ENCODE data around the gene ADAMTS13. TPM values are rescaled to one million over a fixed set of nuclear protein-coding genes. Genes with fewer than 3 reads are reported as not detected.

The ADAMTS13 gene
- total and polyA plus RNA-seq, 5 experiments from 2014 or later: 0.10 to 4.0 (median 0.99) TPM

DNA sequence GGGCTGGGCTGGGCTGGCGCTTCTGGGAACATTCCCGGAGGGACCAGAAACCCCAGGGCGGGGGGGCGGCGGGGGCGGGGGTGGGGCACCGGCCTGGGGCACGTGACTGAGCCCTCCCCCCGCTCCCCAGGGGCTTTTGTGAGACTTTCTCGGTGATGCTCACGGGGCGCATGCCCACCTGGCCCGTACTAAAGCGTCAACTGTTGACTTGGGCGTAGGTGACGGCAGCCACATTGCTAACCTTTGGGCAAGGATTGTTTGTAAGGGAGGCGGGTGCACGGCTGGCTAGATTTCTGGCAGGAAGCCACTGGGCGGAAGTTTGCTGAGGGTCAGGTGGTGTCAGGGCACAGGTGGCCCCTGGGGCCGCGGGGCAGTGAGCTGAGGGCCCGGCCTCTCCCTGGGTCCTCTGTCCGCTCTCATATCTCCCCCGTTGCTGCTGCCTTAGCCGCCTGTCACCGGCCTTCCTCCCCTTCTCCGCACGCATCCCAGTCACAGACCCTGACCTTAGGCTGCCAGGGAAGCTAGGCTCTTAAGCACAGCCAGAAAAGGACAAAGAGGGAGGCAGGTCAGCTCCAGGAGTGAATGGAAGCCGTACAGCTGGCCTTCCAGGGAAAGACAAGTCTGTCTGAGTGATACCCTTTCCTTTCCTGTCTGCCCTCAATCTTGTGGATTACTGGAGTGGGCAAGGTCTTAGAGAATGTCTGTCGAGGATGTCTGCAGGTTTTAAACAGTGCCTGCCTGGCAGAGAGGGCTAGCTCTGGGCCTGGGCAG lies 38.4 kb downstream of the ADAMTS13 start:
- ATAC-seq: peak; percentile 24 to 47
- H3K27me3 Mint-ChIP-seq: no peaks in the 10 kb centered on the region
- DNase-seq: peak in 9 of 10 donors; percentile 43 to 89 (median 64)
- peaks cover 4 to 15% (median 13%) of the 10 kb centered on the region in 4 donors for H3K4me1 Mint-ChIP-seq
- POLR2A ChIA-PET: interaction anchor here (1.3 to 2.0 kb wide), 3 partner anchors 18 to 104 kb away, joined by 6 to 10 read pairs (median 9); partner anchors contain the start of genes SLC2A6, SURF1 and SURF2
- H3K36me3 Mint-ChIP-seq: no peaks in the 10 kb centered on the region
- H3K4me3 Mint-ChIP-seq: peak overlapping the region; percentile 58 to 94 (median 74)
- H3K9me3 Mint-ChIP-seq: no peaks in the 10 kb centered on the region
- H3K27ac Mint-ChIP-seq: peak overlapping the region; percentile 84 to 96 (median 94)

DNA sequence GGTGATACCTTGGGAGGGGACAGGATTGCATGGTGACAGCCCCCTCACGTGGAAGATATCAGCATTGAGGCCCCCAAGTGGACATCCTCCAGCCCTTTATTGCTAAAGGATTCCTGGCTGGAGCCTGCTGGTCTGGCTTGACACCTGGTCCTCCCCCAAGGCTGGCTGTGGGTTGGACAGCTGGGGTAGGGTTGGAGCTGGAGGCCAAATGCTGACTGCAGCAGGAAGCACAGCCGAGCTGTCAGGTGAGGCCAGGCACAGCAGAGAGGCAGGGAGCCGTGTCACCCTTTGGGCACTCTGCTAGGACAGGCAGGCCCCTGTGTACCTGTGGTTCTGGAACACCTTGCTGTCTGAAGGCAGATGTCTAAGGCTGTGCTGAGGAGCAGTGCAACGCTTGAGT lies 39.8 kb downstream of the ADAMTS13 start:
- H3K36me3 Mint-ChIP-seq: no peaks in the 10 kb centered on the region
- H3K4me3 Mint-ChIP-seq: no peak overlapping the region
- no peaks in the 10 kb centered on the region for H3K9me3 Mint-ChIP-seq
- H3K27ac Mint-ChIP-seq: peak overlapping the region in 7 of 10 donors; percentile 87 to 96 (median 93)
- H3K4me1 Mint-ChIP-seq: peaks cover 4 to 15% (median 13%) of the 10 kb centered on the region in 4 donors
- ATAC-seq (no peak), DNase-seq (no peak)
- no peaks in the 10 kb centered on the region for H3K27me3 Mint-ChIP-seq
- POLR2A ChIA-PET: interaction anchor here (1.3 kb wide), 1 partner anchor 17 kb away, joined by 4 read pairs; the partner anchor contains the start of gene SLC2A6

DNA sequence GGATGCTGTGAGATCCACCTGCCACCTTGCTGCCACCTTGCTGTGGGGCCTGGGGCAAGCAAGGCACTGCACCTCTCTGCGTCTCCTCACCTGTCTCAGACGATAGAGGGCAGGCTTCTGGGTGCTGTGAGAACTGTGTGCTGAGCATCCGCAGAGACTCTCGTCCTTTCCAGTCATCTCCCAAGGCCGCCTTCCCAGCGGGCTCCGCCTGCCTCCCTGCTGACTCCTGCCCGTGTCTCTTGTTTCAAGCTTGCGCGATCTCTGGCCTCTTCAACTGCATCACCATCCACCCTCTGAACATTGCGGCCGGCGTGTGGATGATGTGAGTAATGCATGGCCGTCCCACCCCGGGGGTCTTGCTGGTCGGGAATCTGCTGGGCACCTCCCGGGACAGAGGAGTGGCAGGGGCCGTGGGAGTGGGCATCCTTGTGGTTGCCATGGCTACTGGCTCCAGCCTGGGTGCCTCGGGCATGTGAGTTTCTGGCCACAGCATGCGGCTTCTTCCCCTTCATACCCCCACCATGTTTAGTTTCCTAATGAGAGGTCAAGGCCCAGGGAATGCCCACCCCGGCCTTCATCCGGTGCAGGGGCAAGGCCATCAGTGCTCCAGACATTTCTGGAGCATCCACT lies 41.2 kb downstream of the ADAMTS13 start:
- DNase-seq (no peak), ATAC-seq (no peak)
- peaks cover 4 to 15% (median 13%) of the 10 kb centered on the region in 4 donors for H3K4me1 Mint-ChIP-seq
- no peaks in the 10 kb centered on the region for H3K27me3 Mint-ChIP-seq
- H3K4me3 Mint-ChIP-seq: no peak overlapping the region
- no peaks in the 10 kb centered on the region for H3K9me3 Mint-ChIP-seq
- POLR2A ChIA-PET: interaction anchor here (1.3 kb wide), 1 partner anchor 16 kb away, joined by 4 read pairs; the partner anchor contains the start of gene SLC2A6
- H3K36me3 Mint-ChIP-seq: no peaks in the 10 kb centered on the region
- peak overlapping the region in 1 of 10 donors; percentile 39 for H3K27ac Mint-ChIP-seq

DNA sequence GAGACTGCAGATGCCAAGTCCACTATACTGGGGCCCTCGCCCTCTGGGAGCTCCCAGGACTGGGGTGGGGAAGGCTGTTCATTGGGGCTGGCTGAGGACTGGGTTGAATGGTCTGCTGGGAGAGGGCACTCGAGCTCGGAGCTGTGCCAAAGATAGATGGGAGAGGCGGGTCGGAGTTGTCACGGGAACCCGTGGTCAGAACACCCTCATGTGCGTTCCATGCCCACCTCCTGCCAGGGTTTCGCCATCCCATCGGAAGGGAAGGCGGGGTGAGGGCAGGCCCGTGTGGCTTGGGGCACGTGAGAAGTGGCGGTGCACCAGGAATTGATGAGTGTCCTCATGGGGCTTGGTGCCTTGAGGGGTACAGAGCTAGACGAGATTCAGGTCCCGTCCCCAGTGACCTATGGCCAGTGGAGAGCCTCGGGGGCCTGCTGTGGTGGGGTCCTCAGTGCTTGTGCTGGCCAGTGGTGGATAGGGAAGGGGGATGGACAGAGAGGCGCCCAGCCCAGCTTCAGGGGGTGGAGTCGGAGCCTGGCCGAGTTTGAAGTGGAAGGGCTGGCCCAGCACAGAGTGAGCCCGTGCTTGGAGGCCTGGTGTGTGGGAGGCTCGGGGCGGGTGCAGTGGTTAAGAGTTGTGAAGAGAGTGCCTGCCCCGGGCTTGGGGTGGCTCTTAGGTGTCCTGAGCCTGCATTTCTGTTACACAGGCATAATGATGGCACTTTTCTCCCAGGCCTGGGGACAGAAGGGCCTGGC lies 41.9 kb downstream of the ADAMTS13 start:
- peaks cover 4 to 12% (median 9%) of the 10 kb centered on the region in 4 donors for H3K4me1 Mint-ChIP-seq
- ATAC-seq: no peak
- POLR2A ChIA-PET: no interaction called here
- peak overlapping the region in 3 of 10 donors; percentile 38 to 62 (median 39) for H3K27ac Mint-ChIP-seq
- no peak for DNase-seq
- no peaks in the 10 kb centered on the region for H3K27me3 Mint-ChIP-seq
- no peaks in the 10 kb centered on the region for H3K36me3 Mint-ChIP-seq
- H3K4me3 Mint-ChIP-seq: no peak overlapping the region
- no peaks in the 10 kb centered on the region for H3K9me3 Mint-ChIP-seq

DNA sequence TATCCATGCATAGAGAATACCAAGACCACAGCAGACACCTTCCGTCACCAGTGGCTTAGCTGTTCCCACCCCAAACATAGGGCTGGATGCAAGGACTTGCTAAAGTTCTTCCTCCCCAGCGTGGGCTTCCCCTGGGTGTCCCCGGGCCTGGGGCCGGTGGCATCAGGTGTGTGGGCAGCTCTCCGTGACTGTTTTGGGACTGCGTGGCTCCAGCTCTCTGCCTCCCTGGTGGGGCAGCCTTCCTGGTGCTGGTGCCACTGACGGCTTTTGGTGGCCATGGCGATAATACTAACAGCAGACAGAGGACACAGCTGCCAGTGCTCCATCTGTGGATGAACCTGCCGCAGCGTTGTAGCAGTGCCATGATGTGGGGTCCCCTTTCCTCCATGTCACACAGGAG lies 42.5 kb downstream of the ADAMTS13 start:
- H3K27me3 Mint-ChIP-seq: no peaks in the 10 kb centered on the region
- POLR2A ChIA-PET: no interaction called here
- H3K36me3 Mint-ChIP-seq: no peaks in the 10 kb centered on the region
- H3K4me3 Mint-ChIP-seq: no peak overlapping the region
- peaks cover 4 to 11% (median 6%) of the 10 kb centered on the region in 4 donors for H3K4me1 Mint-ChIP-seq
- DNase-seq (no peak), ATAC-seq (no peak)
- no peaks in the 10 kb centered on the region for H3K9me3 Mint-ChIP-seq
- H3K27ac Mint-ChIP-seq: no peak overlapping the region

DNA sequence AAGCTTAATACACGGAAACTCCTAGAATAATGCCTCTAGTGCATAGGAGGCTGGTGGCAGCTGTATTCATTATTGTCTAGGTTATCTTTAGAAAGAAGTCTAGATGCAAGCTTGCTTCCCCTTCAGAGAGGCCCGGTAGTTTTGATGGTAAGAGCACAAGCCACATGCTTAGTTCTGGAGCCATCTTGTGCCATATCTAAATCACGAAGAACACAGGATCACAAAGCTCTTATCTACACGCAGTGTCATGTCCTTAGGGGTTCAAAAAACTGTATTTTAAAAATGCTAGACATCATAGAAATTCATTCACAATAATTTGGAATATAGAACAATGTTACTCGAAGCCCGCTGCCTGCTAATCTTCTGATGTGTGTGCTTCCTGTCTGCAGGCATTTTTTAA lies 43.8 kb downstream of the ADAMTS13 start:
- no peaks in the 10 kb centered on the region for H3K36me3 Mint-ChIP-seq
- H3K4me3 Mint-ChIP-seq: no peak overlapping the region
- H3K4me1 Mint-ChIP-seq: peaks cover 0 to under 1% (median 0%) of the 10 kb centered on the region in 4 donors
- H3K27ac Mint-ChIP-seq: no peak overlapping the region
- POLR2A ChIA-PET: no interaction called here
- ATAC-seq (no peak), DNase-seq (no peak)
- H3K9me3 Mint-ChIP-seq: peaks cover 0 to 1% (median 0%) of the 10 kb centered on the region in 9 donors
- H3K27me3 Mint-ChIP-seq: no peaks in the 10 kb centered on the region

DNA sequence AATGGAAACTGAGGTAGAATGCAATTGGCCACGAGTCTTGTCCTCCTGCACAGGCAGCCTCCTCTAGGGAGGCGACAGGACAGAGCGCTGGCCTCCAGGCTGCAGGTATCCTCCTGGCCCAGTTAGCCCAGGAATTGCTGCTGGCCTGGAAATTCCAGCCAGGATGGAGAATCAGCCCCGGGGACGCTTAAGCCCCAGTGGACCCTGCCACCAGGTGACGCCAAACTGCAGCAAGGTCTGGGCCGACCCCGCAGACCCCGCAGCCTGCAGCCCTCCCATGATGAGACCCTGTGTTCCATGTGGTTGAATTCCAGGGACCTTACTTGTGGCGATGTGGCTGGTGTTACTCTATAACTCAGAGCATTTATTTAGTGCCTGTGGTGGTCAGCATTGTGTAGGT lies 44.9 kb downstream of the ADAMTS13 start:
- Mint-ChIP-seq H3K27ac (no peak overlapping the region), H3K36me3 (no peaks in the 10 kb centered on the region), H3K27me3 (no peaks in the 10 kb centered on the region), H3K4me3 (no peak overlapping the region), H3K9me3 (peaks cover 0 to 1% (median 0%) of the 10 kb centered on the region in 9 donors), H3K4me1 (no peaks in the 10 kb centered on the region)
- ATAC-seq: no peak
- DNase-seq: no peak
- POLR2A ChIA-PET: interaction anchor here (0.9 kb wide), 1 partner anchor 9 kb away, joined by 4 read pairs; no protein-coding TSS in a partner anchor

DNA sequence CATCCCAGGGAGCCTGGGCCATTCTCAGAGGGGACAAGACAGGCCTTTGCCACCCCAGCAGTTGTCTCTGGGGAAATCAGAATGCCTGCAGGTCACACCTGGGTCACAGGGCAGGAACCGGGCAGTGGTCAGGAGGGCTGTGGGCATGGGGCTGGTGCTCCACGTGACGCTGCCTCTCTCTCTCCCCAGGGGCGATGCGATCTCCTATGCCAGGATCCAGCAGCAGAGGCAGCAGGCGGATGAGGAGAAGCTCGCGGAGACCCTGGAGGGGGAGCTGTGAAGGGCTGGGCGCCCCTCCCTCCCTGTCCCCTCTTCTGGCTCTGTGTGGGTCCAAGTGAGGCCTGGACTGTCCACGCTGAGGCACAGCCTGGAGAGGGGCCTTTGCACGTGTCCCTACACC lies 46.2 kb downstream of the ADAMTS13 start:
- Mint-ChIP-seq H3K4me3 (no peak overlapping the region), H3K27ac (no peak overlapping the region), H3K9me3 (peaks cover 0 to 1% (median 0%) of the 10 kb centered on the region in 9 donors), H3K4me1 (no peaks in the 10 kb centered on the region), H3K36me3 (no peaks in the 10 kb centered on the region), H3K27me3 (no peaks in the 10 kb centered on the region)
- POLR2A ChIA-PET: interaction anchor here (1.1 to 1.2 kb wide), 2 partner anchors 9 to 55 kb away, joined by 4 read pairs; no protein-coding TSS in a partner anchor
- DNase-seq (peak in 1 of 10 donors; percentile 57), ATAC-seq (no peak)

DNA sequence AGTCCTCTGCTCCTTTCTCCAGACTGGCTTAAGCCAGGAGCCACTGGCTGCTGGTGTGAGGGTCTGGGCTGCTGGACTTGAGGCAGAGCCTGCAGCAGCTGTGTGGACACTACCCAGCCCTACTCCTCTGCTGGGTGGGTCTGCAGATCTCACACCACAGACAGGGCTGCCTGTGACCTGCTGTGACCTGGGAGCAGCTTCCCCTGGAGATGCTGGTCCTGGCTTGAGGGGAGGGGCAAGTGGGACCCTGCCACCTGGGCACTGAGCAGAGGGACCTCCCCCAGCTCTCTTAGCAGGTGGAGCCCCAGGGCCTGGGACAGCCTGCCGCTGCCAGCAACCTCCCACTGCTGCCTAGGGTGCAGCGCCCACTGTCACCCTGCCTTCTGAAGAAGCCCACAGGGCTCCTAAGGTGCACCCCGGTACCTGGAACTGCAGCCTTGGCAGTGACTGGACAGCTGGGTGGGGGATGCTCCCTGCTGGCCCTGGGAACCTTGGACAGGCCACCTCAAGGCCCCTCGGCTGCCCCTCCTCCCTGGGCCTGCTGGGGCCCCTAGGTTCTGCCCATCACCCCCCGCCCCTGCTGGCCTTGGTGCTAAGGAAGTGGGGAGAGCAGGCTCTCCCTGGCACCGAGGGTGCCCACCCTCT lies 46.7 kb downstream of the ADAMTS13 start:
- H3K9me3 Mint-ChIP-seq: peaks cover 0 to 1% (median 0%) of the 10 kb centered on the region in 9 donors
- POLR2A ChIA-PET: interaction anchor here (1.1 to 1.2 kb wide), 2 partner anchors 10 to 55 kb away, joined by 4 read pairs; no protein-coding TSS in a partner anchor
- H3K4me3 Mint-ChIP-seq: no peak overlapping the region
- H3K36me3 Mint-ChIP-seq: no peaks in the 10 kb centered on the region
- ATAC-seq (no peak), DNase-seq (no peak)
- H3K27ac Mint-ChIP-seq: no peak overlapping the region
- peaks cover 0 to under 1% (median 0%) of the 10 kb centered on the region in 4 donors for H3K4me1 Mint-ChIP-seq
- no peaks in the 10 kb centered on the region for H3K27me3 Mint-ChIP-seq

DNA sequence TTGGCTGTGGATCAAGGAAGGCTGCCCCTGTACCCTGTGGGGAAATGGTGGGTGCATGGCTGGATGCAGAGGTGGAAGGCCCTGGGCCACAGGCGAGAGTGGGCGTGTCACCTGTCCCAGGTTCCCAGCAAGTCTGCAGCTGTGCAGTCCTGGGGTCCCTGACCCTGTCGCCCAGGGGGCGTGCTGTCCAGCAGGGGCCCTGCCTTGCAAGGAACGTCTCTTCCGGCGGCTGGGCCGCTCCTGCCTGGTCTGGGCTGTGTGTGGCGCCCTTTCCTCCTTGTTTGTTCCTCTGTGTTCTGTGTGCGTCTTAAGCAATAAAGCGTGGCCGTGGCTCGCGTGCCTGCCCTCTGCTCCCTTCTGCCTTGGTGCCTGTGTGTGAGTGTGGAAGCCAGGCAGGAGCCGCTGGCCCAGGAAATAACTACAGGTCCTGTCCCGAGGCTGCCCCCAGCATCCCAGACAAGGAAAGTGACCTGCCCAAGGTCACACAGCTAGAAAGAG lies 48.3 kb downstream of the ADAMTS13 start:
- peaks cover 0 to 1% (median 0%) of the 10 kb centered on the region in 9 donors for H3K9me3 Mint-ChIP-seq
- POLR2A ChIA-PET: no interaction called here
- H3K4me1 Mint-ChIP-seq: peaks cover 0 to 5% (median 2%) of the 10 kb centered on the region in 4 donors
- no peaks in the 10 kb centered on the region for H3K36me3 Mint-ChIP-seq
- H3K27ac Mint-ChIP-seq: peak overlapping the region in 3 of 10 donors; percentile 3 to 67 (median 41)
- peak in 1 of 10 donors; percentile 58 for DNase-seq
- peak overlapping the region in 1 of 10 donors; percentile 41 for H3K4me3 Mint-ChIP-seq
- ATAC-seq: no peak
- no peaks in the 10 kb centered on the region for H3K27me3 Mint-ChIP-seq

DNA sequence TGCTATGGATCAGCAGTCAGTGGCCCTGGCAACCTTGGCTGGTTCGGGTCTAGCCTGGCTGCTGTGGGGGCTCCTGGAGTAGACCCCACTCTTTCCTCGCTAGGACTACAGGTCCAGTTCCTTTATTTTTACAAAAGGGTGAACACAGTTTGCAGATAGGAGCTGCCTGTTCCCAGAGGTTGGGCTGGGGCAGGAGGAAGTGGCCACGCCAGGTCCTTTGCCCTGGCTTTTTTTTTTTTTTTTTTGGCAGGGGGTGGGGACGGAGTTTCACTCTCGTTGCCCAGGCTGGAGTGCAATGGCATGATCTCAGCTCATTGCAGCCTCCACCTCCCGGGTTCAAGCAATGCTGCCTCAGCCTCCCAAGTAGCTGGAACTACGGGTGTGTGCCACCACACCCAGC lies 48.8 kb downstream of the ADAMTS13 start:
- POLR2A ChIA-PET: no interaction called here
- Mint-ChIP-seq H3K9me3 (peaks cover 0 to 1% (median 0%) of the 10 kb centered on the region in 9 donors), H3K4me1 (peaks cover 0 to 8% (median 3%) of the 10 kb centered on the region in 4 donors), H3K4me3 (no peak overlapping the region), H3K36me3 (no peaks in the 10 kb centered on the region), H3K27ac (no peak overlapping the region), H3K27me3 (no peaks in the 10 kb centered on the region)
- no peak for ATAC-seq
- DNase-seq: no peak

Data from naive thymus-derived CD8-positive, alpha-beta T cell (primary cell).